HepG2 (cell line): ENCODE results near the gene RCOR1. TPM values are rescaled to one million over a fixed set of nuclear protein-coding genes. Genes with fewer than 3 reads are reported as not detected.

Experiments used
- ARHGAP35 ChIP-seq: sonication (generic); formaldehyde crosslinking; IDR thresholded peaks from 2 replicates; pipeline ENCODE4 v1.9.0; 2022; ENCODE audit warnings: mild to moderate bottlenecking, inconsistent platforms, moderate library complexity, missing genetic modification reagents, borderline replicate concordance
- DR1 ChIP-seq: sonication (generic); formaldehyde crosslinking; IDR thresholded peaks from 2 replicates; pipeline ENCODE4 v1.8.0; 2021; ENCODE audit warnings: mild to moderate bottlenecking, missing genetic modification reagents, inconsistent platforms
- PITX1 ChIP-seq: sonication (generic); formaldehyde crosslinking; IDR thresholded peaks from 2 replicates; pipeline ENCODE4 v1.5.1; 2020; ENCODE audit warnings: mild to moderate bottlenecking, missing genetic modification reagents
- POLR2AphosphoS2 ChIP-seq: IDR thresholded peaks from 2 replicates; pipeline ENCODE4 v1.6.1; 2011; ENCODE audit warnings: low read depth, low read length, improper control_type of control experiment
- RXRA ChIP-seq: sonication (generic); formaldehyde crosslinking; IDR thresholded peaks from 2 replicates; pipeline ENCODE4 v1.5.1; 2020; ENCODE audit warnings: missing genetic modification reagents
- ZFP1 ChIP-seq: IDR thresholded peaks from 2 replicates; pipeline ENCODE4 v1.6.1; 2016
- ZFP36 ChIP-seq: fragments of 150-350 bp; IDR thresholded peaks from 2 replicates; pipeline ENCODE4 v1.6.1; 2018; ENCODE audit warnings: borderline replicate concordance, low read length, low read depth; ENCODE audit not compliant: partially characterized antibody
- ZNF17 ChIP-seq: sonication (generic); formaldehyde crosslinking; IDR thresholded peaks from 2 replicates; pipeline ENCODE4 v1.5.0; 2020; ENCODE audit warnings: mild to moderate bottlenecking, missing genetic modification reagents
- ZNF34 ChIP-seq: sonication (generic); formaldehyde crosslinking; IDR thresholded peaks from 2 replicates; pipeline ENCODE4 v1.4.0; 2020; ENCODE audit warnings: mild to moderate bottlenecking, missing genetic modification reagents, borderline replicate concordance
- ZNF557 ChIP-seq: sonication (generic); formaldehyde crosslinking; IDR thresholded peaks from 2 replicates; pipeline ENCODE4 v1.4.0; 2020; ENCODE audit warnings: missing genetic modification reagents
- ZNF589 ChIP-seq: sonication (generic); formaldehyde crosslinking; conservative IDR thresholded peaks from 2 replicates; pipeline ENCODE4 v1.8.0; 2022; ENCODE audit warnings: mild to moderate bottlenecking, moderate library complexity, missing genetic modification reagents
- ZNF687 ChIP-seq: sonication (generic); formaldehyde crosslinking; IDR thresholded peaks from 2 replicates; pipeline ENCODE4 v1.5.1; 2020; ENCODE audit warnings: mild to moderate bottlenecking, missing genetic modification reagents, moderate library complexity
- polyA plus RNA-seq, 8 experiments: library from polyadenylated mRNA; depleted of rRNA in 3 of 8; stranded (reverse) in 7 of 8; unstranded in 1 of 8; fragments of >200 nt; fragmentation: Illumina TruSeq in 4 of 8; extraction: Trizol in 4 of 8; gene quantifications; 2 replicates each; pipeline versions ENCODE4 v1.2.1 to v1.2.3, GENCODE V29; 2011 to 2016; ENCODE audit warnings: low read depth in 4 of 8, missing spikeins in 1 of 8, mixed read lengths in 1 of 8; ENCODE audit not compliant: insufficient read depth in 1 of 8
- total RNA-seq, 5 experiments: library from RNA; depleted of rRNA; stranded (reverse); fragments of >200 nt; fragmentation: Illumina TruSeq; extraction: Trizol; gene quantifications; 2 replicates each; pipeline ENCODE4 v1.2.3, GENCODE V29; 2016; ENCODE audit warnings: low read depth in 1 of 5
- TF ChIP-seq, protein P1 (sequence below), 2 experiments: sonication (generic) in 1 of 2; formaldehyde crosslinking in 1 of 2; IDR thresholded peaks; 2 replicates each; pipeline versions ENCODE4 v1.6.1 to v1.9.0; 2014 to 2022; ENCODE audit warnings: antibody characterized with exemption in 1 of 2, borderline replicate concordance in 1 of 2, inconsistent platforms in 1 of 2, low read depth in 1 of 2, missing genetic modification reagents in 1 of 2
- TF ChIP-seq, protein P2 (sequence below): IDR thresholded peaks from 2 replicates; pipeline ENCODE4 v1.6.1; 2016; ENCODE audit warnings: low read depth
- TF ChIP-seq, protein P3 (sequence below): sonication (generic); formaldehyde crosslinking; IDR thresholded peaks from 2 replicates; pipeline ENCODE4 v1.4.0; 2020; ENCODE audit warnings: missing genetic modification reagents

Gene RCOR1
- total and polyA plus RNA-seq, 2 of the 13 experiments (the other 11 are each of a cell fraction or from before 2014, with no cell fraction given) = 10.2 to 11.1 TPM

DNA sequence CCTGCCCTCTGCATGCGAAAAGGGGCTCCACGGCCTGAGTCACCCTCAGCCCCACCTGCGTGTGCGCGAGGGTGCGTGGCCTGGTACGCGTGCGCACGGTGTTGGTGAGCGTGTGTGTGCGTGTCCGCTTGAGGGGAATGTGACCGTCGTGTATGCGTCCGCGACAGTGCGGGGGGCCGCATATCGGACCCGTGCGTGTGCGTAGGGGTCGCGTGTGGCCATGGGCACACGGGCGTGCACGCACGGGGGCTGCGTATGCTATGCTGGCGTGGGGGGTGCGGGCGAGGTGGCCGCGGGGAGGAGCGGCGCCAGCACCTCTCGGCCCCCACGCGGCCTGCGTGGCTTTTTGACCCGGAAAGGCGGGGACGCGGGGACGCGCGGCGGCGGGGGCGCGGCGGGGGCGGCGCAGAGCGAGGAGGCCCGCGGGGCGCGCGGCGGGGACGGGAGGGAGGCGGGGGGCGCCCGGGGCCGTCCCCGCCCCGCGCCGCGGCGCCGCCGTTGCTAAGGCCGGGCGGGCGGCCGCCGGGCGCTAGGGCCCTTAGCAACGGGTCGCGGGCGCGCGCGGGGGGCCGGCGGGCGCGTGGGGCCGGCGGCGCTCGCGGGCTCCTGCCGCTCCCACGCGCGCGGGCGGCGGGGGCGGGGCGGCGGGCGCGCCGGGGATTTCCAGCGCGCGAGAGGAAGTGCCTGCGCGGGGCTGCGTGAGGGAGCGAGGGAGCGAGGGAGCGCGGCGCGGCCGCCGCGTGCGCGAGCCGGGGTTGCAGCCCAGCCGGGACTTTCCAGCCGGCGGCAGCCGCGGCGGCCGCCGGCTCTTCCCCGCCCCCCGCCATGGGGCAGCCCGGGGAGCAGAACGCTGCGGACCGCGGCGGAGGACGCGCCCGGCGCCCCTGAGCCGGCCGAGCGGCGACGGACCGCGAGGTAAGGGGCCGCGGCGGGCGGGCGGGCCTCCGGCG is 184.6 kb downstream of the RCOR1 start, which contains the start of gene TRAF3 (continued):
- TF ChIP-seq, protein P1, sequence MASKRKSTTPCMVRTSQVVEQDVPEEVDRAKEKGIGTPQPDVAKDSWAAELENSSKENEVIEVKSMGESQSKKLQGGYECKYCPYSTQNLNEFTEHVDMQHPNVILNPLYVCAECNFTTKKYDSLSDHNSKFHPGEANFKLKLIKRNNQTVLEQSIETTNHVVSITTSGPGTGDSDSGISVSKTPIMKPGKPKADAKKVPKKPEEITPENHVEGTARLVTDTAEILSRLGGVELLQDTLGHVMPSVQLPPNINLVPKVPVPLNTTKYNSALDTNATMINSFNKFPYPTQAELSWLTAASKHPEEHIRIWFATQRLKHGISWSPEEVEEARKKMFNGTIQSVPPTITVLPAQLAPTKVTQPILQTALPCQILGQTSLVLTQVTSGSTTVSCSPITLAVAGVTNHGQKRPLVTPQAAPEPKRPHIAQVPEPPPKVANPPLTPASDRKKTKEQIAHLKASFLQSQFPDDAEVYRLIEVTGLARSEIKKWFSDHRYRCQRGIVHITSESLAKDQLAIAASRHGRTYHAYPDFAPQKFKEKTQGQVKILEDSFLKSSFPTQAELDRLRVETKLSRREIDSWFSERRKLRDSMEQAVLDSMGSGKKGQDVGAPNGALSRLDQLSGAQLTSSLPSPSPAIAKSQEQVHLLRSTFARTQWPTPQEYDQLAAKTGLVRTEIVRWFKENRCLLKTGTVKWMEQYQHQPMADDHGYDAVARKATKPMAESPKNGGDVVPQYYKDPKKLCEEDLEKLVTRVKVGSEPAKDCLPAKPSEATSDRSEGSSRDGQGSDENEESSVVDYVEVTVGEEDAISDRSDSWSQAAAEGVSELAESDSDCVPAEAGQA (IDR thresholded peaks at IDR 0.05; ENCODE audit: low read depth) = peak; percentile 37; the same call in 1 of the 2 replicates
- TF ChIP-seq, protein P1 (CRISPR knock-in tag; IDR thresholded peaks at IDR 0.05; ENCODE audit: borderline replicate concordance) = no peak
- TF ChIP-seq RXRA (CRISPR knock-in tag) (peak; percentile 38; the same call in 1 of the 2 replicates), ZNF557 (CRISPR knock-in tag) (no peak), PITX1 (CRISPR knock-in tag) (0 out of 2 replicates have a peak, but pooled peaks have one; percentile 35), ZNF34 (CRISPR knock-in tag) (no peak), ZFP1 (CRISPR knock-in tag) (no peak), DR1 (CRISPR knock-in tag) (no peak), ZFP36 (no peak), ZNF687 (CRISPR knock-in tag) (peak; percentile 67), ZNF17 (no peak), ARHGAP35 (CRISPR knock-in tag) (no peak), ZNF589 (CRISPR knock-in tag) (no peak), POLR2AphosphoS2 (no peak)
- TF ChIP-seq, protein P2, sequence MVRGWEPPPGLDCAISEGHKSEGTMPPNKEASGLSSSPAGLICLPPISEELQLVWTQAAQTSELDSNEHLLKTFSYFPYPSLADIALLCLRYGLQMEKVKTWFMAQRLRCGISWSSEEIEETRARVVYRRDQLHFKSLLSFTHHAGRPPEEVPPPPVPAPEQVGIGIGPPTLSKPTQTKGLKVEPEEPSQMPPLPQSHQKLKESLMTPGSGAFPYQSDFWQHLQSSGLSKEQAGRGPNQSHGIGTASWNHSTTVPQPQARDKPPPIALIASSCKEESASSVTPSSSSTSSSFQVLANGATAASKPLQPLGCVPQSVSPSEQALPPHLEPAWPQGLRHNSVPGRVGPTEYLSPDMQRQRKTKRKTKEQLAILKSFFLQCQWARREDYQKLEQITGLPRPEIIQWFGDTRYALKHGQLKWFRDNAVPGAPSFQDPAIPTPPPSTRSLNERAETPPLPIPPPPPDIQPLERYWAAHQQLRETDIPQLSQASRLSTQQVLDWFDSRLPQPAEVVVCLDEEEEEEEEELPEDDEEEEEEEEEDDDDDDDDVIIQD (CRISPR knock-in tag) = no peak
- TF ChIP-seq, protein P3, sequence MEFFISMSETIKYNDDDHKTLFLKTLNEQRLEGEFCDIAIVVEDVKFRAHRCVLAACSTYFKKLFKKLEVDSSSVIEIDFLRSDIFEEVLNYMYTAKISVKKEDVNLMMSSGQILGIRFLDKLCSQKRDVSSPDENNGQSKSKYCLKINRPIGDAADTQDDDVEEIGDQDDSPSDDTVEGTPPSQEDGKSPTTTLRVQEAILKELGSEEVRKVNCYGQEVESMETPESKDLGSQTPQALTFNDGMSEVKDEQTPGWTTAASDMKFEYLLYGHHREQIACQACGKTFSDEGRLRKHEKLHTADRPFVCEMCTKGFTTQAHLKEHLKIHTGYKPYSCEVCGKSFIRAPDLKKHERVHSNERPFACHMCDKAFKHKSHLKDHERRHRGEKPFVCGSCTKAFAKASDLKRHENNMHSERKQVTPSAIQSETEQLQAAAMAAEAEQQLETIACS (CRISPR knock-in tag) = peak; percentile 86
